GM06990 (cell line): Measurements from ENCODE around the gene MEGF11.

Experiments
- DNase-seq: peaks from one replicate; pipeline ENCODE4 v3.0.0-alpha.2; 2011; ENCODE audit not compliant: insufficient read length; ENCODE audit errors: extremely low read depth
- H3K27me3 ChIP-seq: replicated peaks from 2 replicates; pipeline ENCODE4 v1.6.0; 2011; ENCODE audit warnings: low read length; ENCODE audit not compliant: control insufficient read depth, insufficient read depth
- H3K36me3 ChIP-seq: 2 replicates; pipeline ENCODE4 v1.5.1; 2011; ENCODE audit warnings: low read length; ENCODE audit not compliant: control insufficient read depth, insufficient read depth
- H3K4me3 ChIP-seq: replicated peaks from 2 replicates; pipeline ENCODE4 v1.5.1; 2011; ENCODE audit warnings: low read depth, mild to moderate bottlenecking, control low read depth, low read length
- CTCF ChIP-seq: IDR thresholded peaks from 2 replicates; pipeline ENCODE4 v1.5.1; 2011; ENCODE audit warnings: low read length, control low read depth, mild to moderate bottlenecking, inconsistent platforms; ENCODE audit not compliant: insufficient read depth, poor library complexity, severe bottlenecking

The MEGF11 gene

GRCh38 chr15:66038387-66039116 is 215.0 kb downstream of the MEGF11 start:
- H3K27me3 ChIP-seq = peaks cover 3% of the 10 kb centered on the region
- TF ChIP-seq CTCF = no peak
- H3K4me3 ChIP-seq = no peak overlapping the region
- no peaks in the 10 kb centered on the region for H3K36me3 ChIP-seq
- DNase-seq = no peak

GRCh38 chr15:66036859-66037258 is 216.7 kb downstream of the MEGF11 start:
- Histone ChIP-seq H3K4me3 (no peak overlapping the region), H3K27me3 (peaks cover 3% of the 10 kb centered on the region), H3K36me3 (no peaks in the 10 kb centered on the region)
- DNase-seq = no peak
- no peak for TF ChIP-seq CTCF

GRCh38 chr15:66035901-66036300 is 217.6 kb downstream of the MEGF11 start:
- DNase-seq = no peak
- Histone ChIP-seq H3K4me3 (no peak overlapping the region), H3K36me3 (no peaks in the 10 kb centered on the region), H3K27me3 (peaks cover 5% of the 10 kb centered on the region)
- no peak for TF ChIP-seq CTCF

GRCh38 chr15:66033143-66033542 is 220.4 kb downstream of the MEGF11 start:
- H3K27me3 ChIP-seq = peaks cover 3% of the 10 kb centered on the region
- no peak for DNase-seq
- H3K4me3 ChIP-seq = no peak overlapping the region
- no peaks in the 10 kb centered on the region for H3K36me3 ChIP-seq
- TF ChIP-seq CTCF = no peak

GRCh38 chr15:66032006-66032405 is 221.5 kb downstream of the MEGF11 start:
- peaks cover 3% of the 10 kb centered on the region for H3K27me3 ChIP-seq
- no peak for TF ChIP-seq CTCF
- DNase-seq = no peak
- H3K4me3 ChIP-seq = no peak overlapping the region
- H3K36me3 ChIP-seq = no peaks in the 10 kb centered on the region

GRCh38 chr15:66030650-66031049 is 222.9 kb downstream of the MEGF11 start:
- no peak for DNase-seq
- H3K27me3 ChIP-seq = peaks cover 2% of the 10 kb centered on the region
- no peaks in the 10 kb centered on the region for H3K36me3 ChIP-seq
- TF ChIP-seq CTCF = no peak
- H3K4me3 ChIP-seq = no peak overlapping the region
